Stimulated activated CD4-positive, alpha-beta T cell treated with anti-CD3 and anti-CD28 coated beads, Interleukin-12 subunit alpha, Interleukin-12 subunit beta, amount 100 ng/mL, for 4 hours (primary cell): ENCODE measurements around the gene C3orf33.
"Not testable (repeated sequence)": the region's sequence is repeated elsewhere in the genome, so short reads cannot be mapped to it uniquely, and the experiment has no call there.

Source experiments
- DNase-seq: peaks from one replicate; pipeline ENCODE4 v3.0.0-alpha.2; 2020

Gene C3orf33

GRCh38 chr3:155805802-155806618 is at the start of gene C3orf33:
Gene C3orf33 (minus strand): TSS chr3:155806278. CDS start chr3:155806252, 26 bp downstream.
- peak; percentile 77 for DNase-seq

DNA sequence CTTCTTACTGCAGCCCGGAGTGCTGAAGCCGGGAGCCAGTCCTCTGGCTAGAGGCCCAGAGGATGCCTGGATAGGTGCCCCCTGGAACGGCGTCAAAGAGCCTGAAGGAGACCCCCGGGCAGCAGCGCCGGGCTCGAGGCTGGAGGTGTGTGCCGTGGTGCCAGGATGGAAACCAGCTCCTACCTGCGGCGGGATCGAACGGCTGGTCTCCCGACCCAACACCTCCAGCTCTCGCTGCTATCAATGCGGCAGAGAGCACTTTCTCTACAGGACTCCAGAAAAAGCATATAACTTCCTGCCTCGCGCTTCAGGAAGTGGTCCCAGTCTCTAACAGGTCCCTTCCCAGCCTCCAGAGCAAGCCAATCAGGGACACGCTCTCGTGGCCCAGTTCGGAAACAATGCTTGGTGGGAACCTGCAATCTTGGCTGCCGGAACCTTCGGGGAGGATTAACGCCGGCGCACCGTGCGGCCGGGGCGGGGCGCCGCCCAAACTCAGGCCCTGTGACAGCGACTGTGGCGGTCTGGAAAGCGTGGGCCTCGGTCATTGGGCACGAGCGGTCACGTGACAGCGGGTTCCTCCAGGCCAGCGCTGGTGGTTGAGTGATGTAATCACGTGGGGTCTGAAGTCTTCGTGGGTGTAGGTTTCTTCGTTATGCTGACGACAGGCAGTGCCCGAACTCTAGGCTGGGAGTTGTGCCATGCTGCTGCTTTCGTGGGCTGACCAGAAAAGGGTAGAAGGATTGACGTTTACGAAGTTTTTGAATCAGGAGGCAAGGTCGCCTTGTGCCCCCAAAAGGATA is 48.3 kb upstream of the C3orf33 start, which contains the start of gene SLC33A1:
SLC33A1 (minus strand) TSS at position 287 of the 800 bp plus-strand sequence. CDS start 430 bp downstream, outside the sequence.
- DNase-seq, result peak; percentile 96

DNA sequence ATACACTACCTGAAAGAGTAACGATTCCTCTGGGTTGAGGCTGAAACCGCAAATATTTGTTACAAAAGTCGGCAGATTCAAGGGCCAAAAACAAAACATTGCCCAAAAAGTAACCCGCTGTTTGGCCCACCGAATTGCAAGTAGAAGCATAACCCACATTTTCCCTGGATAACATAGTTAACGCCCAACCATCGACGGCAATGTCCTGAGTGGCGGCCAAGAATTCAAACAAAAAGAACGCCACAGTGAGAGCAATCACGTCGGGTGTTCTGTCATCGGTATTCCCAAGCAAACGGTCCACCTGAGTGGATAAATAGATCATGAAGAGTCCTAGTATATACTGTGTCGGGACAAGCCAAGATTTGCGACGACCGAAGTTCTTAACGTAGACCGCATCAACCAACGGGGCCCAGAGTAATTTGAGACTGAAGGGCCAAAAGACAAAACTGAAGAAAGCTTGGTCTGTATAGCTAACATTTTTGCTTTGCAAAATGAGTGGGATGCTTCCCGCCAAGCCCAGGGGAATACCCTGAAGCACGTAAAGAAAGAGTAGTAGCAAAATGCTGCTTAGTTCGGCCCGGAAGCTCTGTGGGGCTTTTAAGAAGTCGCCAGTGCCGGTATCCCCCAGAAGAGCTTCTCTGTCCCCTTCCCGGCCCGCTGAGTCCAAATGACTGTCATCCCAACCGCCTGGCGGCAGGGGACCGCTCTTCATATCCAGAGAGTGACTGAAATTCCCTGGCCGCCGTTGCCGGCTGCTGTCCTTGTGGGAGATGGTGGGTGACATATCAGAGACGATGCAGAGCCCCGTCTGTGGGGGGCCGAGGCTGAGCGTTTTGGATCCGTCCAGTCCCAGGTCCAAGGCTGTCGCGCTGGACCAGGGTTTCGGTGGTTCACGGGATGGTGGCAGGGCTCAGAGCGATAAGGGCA is 47.4 kb upstream of the C3orf33 start:
- DNase-seq, result peak; percentile 26

GRCh38 chr3:155852341-155852740 is 46.3 kb upstream of the C3orf33 start:
- no peak for DNase-seq

- DNase-seq, result not testable (repeated sequence)
Measured at GRCh38 chr3:155849404-155849803, 43.3 kb upstream of the C3orf33 start.

- no peak for DNase-seq
Measured at GRCh38 chr3:155847993-155848392, 41.9 kb upstream of the C3orf33 start.

DNA sequence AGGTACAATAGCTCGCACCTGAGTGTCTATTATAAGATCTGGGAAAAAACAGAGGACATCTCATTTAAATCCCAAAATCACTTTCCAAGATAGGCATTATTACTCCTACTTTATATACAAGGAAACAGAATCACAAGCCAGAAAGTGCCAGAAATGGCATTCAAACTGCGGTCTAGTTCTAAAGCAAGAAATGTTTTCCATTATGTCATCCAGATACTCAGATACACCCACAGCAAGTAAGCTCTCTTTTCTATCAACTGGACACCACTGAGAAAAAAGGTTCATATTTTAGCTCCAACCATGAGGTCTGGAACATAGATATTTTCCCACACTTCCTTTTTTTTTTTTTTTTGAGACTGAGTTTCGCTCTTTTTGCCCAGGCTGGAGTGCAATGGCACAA is 40.0 kb upstream of the C3orf33 start:
- DNase-seq, result no peak

GRCh38 chr3:155843569-155843968 is 37.5 kb upstream of the C3orf33 start:
- no peak for DNase-seq

- no peak for DNase-seq
Measured at GRCh38 chr3:155835341-155836071, 29.4 kb upstream of the C3orf33 start.

DNA sequence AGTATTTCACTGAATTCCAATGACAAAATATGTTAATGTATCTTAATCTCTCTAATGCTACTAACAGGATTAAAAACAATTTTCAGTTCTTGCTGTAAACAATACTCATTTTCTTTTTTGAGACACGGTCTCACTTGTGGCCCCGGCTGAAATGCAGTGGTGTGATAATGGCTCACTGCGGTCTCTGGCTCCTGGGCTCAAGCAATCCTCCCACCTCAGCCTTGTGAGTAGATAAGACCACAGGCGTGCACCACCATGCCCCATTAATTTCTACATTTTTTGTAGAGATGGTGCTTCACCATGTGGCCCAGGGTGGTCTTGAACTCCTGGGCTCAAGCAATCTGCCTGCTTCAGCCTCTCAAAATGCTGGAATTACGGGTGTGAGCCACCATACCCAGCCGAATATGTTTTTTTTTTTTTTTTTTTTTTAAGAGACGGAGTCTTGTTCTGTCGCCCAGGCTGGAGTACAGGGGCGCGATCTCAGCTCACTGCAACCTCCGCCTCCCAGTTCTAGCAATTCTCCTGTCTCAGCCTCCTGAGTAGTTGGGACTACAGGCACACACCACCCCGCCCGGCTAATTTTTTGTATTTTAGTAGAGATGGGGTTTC is 22.5 kb upstream of the C3orf33 start:
- not testable (repeated sequence) for DNase-seq

DNA sequence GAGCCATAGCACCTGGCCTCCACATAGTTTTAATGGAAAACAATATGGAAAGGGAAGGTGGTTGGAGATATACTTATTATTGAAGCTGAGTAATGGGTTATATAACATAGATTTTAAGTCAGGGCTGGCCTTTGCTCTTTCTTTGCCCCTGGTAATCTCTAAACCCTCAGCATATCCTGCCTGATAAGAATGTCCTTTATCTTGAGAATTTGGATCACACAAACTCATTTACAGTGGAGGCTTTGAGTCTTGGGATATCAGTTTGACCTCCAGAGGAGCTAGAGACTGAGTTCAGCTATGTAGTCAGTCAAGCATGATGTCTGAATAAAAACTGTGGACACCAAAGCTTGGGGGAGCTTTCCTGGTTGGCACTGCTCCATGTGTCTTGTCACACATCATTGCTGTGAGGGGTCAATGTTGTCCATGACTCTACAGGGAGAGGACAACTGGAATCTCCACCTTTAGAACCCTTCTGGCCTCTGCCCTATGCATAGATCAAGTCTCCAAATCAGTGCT is 9.0 kb upstream of the C3orf33 start:
- no peak for DNase-seq

DNA sequence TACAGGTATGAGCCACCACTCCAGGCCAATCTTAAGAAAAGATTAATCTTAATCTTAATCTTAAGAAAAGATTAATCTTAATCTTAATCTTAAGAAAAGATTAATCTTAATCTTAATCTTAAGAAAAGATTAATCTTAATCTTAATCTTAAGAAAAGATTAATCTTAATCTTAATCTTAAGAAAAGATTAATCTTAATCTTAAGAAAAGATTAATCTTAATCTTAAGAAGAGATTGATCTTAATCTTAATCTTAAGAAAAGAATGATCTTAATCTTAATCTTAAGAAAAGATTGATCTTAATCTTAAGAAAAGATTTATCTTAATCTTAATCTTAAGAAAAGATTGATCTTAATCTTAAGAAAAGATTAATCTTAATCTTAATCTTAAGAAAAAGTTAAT is 7.1 kb upstream of the C3orf33 start:
- not testable (repeated sequence) for DNase-seq

- DNase-seq, result no peak
Measured at GRCh38 chr3:155809181-155809580, 3.1 kb upstream of the C3orf33 start.

DNA sequence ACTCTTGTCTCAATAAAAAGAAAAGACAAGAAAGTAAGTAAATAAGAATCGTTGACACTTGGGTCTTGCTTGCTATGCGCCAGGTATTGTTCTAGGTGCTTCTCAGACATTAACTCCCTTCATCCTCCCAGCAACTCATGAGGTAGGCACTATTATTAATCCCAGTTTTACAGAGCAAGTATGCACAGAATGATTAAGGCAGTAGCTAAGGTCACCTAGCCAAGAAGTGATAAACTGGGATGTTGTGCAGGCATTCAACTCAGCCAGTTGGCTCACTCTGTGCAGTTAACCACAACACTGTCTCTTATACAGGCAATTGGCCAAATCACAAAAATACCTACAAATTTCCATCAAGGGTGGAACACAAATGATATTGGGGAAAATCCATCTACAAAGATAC is 1.7 kb upstream of the C3orf33 start:
- DNase-seq, result no peak

GRCh38 chr3:155805204-155805801 is 775 bp downstream of the C3orf33 start:
- DNase-seq, result peak; percentile 43

- DNase-seq, result no peak
Measured at GRCh38 chr3:155804323-155804722, 1.8 kb downstream of the C3orf33 start.

DNA sequence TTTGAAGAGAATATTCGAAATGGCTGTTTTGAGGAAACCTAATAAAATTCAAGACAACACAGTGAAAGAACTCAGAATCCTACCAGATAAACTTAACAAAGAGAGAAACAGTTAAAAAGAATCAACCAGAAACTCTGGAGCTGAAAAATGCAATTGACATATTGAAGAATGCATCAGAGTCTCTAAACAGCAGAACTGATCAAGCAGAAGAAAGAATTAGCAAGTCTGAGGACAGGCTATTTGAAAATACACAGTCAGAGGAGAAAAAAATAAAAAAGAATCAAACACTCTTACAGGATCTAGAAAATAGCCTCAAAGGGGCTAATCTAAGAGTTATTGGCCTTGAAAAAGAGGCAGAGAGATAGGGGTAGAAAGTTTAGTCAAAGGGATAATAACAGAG is 13.5 kb downstream of the C3orf33 start:
- no peak for DNase-seq

DNA sequence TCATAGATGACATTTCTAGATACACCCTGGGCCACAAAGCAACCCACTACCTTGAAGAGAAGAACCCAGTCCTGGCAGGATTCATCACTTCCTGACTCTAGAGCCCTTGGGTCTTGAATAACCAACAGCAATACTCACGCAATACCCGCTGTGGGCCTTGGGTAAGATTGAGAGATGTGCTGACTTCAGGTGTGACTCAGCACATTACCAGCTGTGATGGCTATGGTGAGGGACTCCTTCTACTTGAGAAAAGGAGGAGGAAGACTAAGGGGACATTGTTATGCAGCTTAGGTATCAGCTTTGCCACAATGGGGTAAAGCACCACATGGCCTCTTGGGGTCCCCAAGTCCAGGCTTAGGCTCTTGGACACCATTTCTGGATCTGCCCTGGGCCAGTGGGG is 14.9 kb downstream of the C3orf33 start:
- DNase-seq, result no peak

DNA sequence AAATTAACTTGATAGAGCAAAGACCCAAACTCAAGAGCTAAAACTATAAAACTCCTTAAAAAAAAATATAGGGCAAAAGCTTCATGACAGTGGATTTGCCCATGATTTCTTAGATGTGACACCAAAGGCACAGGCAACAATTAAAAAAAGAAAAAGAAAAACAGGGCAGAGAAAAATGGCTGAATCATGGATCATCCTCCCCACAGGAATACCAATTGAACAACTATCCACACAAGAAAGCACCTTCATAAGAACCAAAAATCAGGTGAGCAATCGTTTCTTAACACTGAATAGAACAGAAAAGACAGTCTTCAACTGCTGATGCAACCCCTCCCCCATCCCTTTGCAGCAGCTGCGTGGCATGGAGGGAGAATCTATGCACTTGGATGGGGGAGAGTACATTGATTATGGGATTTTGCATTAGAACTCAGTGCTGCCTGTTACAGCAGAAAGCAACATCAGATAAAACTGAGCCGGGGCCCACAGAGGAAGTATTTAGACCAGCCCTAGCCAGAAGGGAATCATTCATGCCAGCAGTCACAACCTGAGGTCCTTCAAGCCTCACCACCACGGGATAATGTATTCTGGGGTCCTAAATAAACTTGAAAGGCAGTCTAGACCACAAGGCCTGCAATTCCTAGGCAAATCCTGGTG is 15.7 kb downstream of the C3orf33 start:
- no peak for DNase-seq

GRCh38 chr3:155785662-155786295 is 20.3 kb downstream of the C3orf33 start:
- no peak for DNase-seq
